ENCODE results near the gene HMOX1.

HMOX1 gene

DNA sequence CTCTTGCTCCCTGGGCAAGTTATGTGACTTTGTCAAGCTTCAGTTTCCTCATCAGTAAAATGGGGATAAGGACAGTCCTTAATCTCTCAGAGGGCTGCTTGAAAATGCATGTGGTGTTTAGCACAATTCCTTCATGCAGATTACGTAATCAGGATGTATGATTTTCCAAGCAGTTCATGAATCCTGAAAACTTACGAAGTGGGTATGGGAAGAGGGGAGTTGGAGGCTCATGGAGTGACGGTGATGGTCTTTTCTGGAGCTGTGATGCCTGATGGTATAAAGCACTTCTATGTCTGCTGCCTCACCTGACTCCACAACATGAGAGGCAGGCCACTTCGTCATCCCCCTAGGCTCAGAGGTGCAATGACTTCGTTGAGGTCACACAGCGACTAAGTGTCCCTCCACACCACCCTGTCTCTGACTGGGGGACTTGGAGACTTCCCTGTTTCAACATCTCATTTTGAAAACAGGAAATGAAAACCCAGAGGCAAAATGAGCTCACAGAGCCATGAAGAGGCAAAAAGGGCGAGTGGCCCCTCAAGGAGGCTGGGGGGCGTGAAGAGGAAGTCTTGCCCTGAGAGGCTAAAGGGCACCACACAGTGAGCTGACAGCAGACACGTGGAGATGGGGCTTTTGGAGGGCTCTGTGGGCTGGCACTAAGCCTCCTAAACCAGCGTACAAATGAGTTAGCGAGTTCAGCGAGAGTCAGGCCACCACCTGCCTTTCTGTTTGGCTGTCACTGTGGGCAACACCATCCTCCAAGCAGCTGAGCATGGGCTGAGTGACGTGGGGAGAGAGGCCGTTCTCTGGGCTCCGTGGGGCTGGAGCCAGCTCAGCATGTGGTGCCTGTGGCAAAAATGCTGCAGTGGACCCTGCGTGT lies 29.1 kb downstream of the HMOX1 start:
- DNase-seq: peak; percentile 35

DNA sequence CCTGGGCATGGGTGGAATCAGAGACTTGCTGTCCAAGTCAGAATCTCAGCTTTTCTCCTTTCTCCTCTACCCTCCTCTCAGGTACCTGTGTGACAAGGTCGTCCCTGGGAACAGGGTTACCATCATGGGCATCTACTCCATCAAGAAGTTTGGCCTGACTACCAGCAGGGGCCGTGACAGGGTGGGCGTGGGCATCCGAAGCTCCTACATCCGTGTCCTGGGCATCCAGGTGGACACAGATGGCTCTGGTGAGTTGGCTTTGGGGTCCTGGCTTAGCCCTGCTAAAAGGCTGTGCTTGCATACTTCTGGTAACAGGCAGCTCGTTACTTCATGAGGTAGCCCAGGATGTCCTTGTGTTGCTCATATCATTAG lies 29.8 kb downstream of the HMOX1 start:
- no peak for DNase-seq

DNA sequence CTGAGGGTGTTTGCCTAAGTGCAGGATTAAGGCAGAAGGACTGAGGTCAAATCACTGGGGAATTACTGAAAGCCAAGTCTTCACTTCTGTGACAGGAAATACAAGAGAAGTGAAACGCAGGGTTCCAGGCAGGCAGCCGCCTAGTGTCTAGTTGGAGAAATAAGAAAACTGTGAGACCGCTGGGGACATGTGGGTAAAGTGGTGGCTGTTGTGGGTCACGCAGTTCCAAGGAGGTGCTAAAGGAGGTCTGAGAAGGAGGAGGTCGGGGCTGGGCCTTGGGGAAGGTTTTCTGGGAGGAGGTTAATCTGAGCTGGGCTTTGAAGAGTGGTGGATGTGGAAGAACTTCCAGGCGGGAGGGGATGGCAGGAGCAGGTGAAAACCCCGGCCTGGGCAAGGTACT lies 30.2 kb downstream of the HMOX1 start:
- DNase-seq: peak; percentile 15

GRCh38 chr22:35413624-35414023 lies 32.7 kb downstream of the HMOX1 start:
- DNase-seq: no peak

GRCh38 chr22:35417606-35418005 lies 36.7 kb downstream of the HMOX1 start:
- DNase-seq: no peak

DNA sequence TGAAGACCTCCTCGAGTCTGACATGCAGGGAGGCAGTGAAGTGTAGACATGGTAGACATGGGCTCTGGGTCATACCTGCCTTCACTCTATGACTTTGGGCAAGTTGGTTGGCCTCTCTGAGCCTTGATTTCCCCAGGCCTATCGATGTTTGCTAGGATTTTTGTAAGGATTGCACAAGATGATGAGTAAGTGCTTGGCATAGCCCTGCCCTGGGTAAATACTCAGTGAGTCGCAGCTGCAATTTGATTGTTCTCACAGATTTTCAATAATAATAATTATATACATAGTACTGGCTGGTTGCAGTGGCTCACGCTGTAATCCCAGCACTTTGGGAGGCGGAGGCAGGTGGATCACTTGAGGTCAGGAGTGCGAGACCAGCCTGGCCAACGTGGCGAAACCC lies 37.2 kb downstream of the HMOX1 start:
- no peak for DNase-seq

- DNase-seq: no peak
Observed at GRCh38 chr22:35418731-35419130, 37.8 kb downstream of the HMOX1 start.

DNA sequence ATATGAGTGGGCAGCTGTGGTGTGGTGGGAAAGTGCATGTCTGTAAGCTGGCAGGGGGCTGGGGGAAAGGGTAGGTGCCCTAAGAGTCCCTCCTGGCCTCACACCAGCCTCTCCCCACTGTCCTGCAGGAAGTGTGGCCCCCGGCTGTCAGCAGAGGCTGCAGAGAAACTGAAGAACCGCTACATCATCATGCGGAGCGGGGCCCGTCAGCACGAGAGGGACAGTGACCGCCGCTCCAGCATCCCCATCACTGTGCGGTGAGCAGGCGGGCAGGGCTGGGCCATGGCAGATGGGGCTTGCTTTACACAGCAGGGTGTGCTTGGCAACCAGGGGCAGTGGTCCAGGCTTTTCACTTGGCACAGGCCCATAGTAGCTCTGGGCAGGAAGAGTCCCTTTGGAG lies 38.9 kb downstream of the HMOX1 start:
- DNase-seq: no peak

- no peak for DNase-seq
Observed at GRCh38 chr22:35421121-35421520, 40.2 kb downstream of the HMOX1 start.

DNA sequence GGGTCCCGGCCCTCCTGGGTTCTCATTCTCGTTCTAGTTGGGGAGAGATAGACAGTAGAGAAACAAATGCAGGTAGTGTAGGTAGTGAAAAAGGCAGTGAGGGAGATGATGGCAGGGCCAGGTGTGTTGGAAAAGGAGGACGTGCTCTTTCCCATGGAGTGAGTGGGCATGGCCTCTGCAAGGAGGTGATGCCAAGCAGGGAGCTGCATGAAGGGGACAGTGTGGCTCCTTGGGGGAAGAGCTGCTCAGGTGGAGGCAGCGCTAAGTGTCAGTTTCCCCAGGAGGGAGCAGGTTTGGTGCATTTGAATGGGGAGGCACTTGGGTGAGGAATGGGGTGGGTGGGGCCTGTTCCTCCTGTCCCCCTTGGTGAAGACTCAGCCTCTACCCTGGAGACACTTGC lies 41.2 kb downstream of the HMOX1 start:
- no peak for DNase-seq

GRCh38 chr22:35422936-35423335 lies 42.0 kb downstream of the HMOX1 start:
- DNase-seq: no peak

- no peak for DNase-seq
Observed at GRCh38 chr22:35424081-35424480, 43.2 kb downstream of the HMOX1 start.

GRCh38 chr22:35424761-35425160 lies 43.9 kb downstream of the HMOX1 start:
- no peak for DNase-seq

DNA sequence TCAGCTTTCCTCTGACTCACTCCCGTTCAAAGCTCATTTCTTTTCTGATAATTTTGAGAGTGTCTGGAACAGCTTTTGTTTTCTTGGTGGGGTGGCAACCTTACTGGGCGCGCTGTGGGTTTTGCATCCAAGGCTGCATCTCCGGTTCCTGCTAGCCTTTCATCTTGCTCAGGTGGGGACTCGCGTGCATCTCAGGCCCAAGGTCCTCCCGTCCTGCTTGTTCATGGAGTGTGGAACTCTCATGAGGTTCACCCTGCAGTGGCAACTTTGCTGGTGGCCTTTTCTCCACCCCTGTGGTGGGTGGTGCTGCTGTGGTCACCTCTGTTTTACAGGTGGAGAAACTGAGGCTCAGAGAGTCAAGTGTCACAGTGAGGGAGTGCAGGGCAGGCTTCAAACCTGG lies 44.6 kb downstream of the HMOX1 start:
- no peak for DNase-seq

- no peak for DNase-seq
Observed at GRCh38 chr22:35425971-35426800, 45.3 kb downstream of the HMOX1 start.

GRCh38 chr22:35426801-35427140 lies 45.9 kb downstream of the HMOX1 start:
- DNase-seq: no peak

GRCh38 chr22:35430897-35431322 lies 50.0 kb downstream of the HMOX1 start:
- peak; percentile 58 for DNase-seq

- no peak for DNase-seq
Observed at GRCh38 chr22:35431483-35432227, 50.8 kb downstream of the HMOX1 start.

- DNase-seq: no peak
Observed at GRCh38 chr22:35432228-35432905, 51.5 kb downstream of the HMOX1 start.

DNA sequence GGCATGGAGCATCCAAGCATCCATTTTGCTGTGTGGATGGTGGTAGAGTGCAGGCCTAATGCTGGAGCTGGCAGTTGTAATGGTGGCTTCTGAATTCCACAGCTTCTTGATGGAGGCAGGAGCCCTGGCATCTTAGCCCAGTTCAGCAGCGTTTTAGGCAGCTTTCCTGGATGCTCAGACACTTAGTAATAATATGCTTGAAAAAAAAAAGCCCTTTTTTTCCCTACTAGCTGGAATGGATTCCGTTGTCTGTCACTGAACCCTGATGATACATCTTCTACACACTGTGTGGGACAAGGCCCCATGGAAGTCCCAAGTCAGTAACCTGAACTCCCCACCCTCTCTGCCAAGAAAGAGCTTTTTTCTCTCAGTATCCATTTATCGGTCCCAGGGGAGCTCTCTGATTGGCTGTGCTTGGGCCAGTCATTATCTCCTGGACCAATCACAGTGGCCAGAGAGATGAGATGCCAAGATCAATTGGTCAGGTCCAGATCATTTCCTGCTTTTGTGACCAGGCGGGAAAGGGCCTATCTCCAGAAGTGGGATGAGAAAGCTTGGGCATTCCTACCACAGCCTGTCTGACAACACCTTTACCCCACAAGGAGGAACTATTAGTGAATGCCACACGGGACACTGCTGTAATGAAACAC lies 53.3 kb downstream of the HMOX1 start:
- no peak for DNase-seq

GRCh38 chr22:35435201-35435740 lies 54.4 kb downstream of the HMOX1 start:
- DNase-seq: no peak

DNA sequence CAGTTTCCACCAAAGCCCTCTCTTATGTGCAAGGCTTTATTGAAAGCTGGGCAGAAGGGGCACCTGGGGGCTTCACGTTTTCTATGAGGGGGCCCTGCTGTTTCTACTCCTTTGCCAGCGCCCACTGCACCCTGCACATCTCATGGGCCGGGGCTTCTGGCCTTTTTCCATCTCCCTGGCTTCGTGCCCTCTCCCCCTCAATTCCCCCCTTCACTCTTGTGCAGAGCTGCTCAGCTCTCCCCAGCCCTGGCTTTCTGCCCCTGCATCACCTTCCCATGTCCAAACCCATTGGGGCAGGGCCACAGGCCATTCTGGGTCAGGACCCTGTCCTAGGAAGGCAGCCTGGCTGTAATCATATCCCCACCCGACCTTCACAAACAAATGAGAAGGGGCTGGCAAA lies 55.5 kb downstream of the HMOX1 start:
- no peak for DNase-seq

Data from CD4-positive, alpha-beta T cell treated with Interleukin-21 for 1 hour (primary cell).